Stomach (tissue), 9 donors: Measurements from ENCODE around the gene IGSF8. TPM values are rescaled to one million over a fixed set of nuclear protein-coding genes. Genes with fewer than 3 reads are reported as not detected.

Experiments used
- DNase-seq, 2 donors: peaks; one replicate each; pipeline versions ENCODE4 v3.0.0 to v3.0.0-alpha.2; 2013 to 2019
- H3K27ac ChIP-seq, 5 donors: fragments of 200-600 bp in 4 of 5; sonication (generic) in 4 of 5; one replicate each; pipeline ENCODE4 v1.5.1; 2013 to 2019; ENCODE audit warnings: mild to moderate bottlenecking in 1 of 5, moderate library complexity in 1 of 5
- H3K27me3 ChIP-seq, 3 donors: fragments of 200-600 bp; sonication (generic); one replicate each; pipeline ENCODE4 v1.5.1; 2017 to 2019; ENCODE audit warnings: mixed run types in 1 of 3
- H3K36me3 ChIP-seq, 4 donors: fragments of 200-600 bp; sonication (generic); 1 replicate in 3 of 4; 2 replicates in 1 of 4; pipeline ENCODE4 v1.5.1; 2016 to 2019
- H3K4me1 ChIP-seq, 4 donors: fragments of 200-600 bp; sonication (generic); one replicate each; pipeline ENCODE4 v1.5.1; 2016 to 2019
- H3K4me3 ChIP-seq, 4 donors: fragments of 200-600 bp; sonication (generic) in 3 of 4; one replicate each; pipeline ENCODE4 v1.5.1; 2016 to 2019; ENCODE audit warnings: mild to moderate bottlenecking in 1 of 4
- H3K9me3 ChIP-seq, 4 donors: fragments of 200-600 bp; sonication (generic); one replicate each; pipeline ENCODE4 v1.5.1; 2016 to 2019
- EP300 ChIP-seq: sonication (generic); formaldehyde crosslinking; IDR thresholded peaks from one replicate; pipeline ENCODE4 v1.6.1; 2017; ENCODE audit warnings: antibody characterized with exemption
- POLR2A ChIP-seq, 4 donors: fragments of 450-650 bp; IDR thresholded peaks; one replicate each; pipeline ENCODE4 v1.6.1; 2016; ENCODE audit warnings: antibody characterized with exemption in 4 of 4, control low read depth in 2 of 4, mild to moderate bottlenecking in 1 of 4, moderate library complexity in 1 of 4
- POLR2AphosphoS5 ChIP-seq, 3 donors: sonication (generic); formaldehyde crosslinking; IDR thresholded peaks; one replicate each; pipeline ENCODE4 v1.6.1; 2016; ENCODE audit warnings: antibody characterized with exemption in 3 of 3
- intact Hi-C: fragments of 100-400 bp; cut with DNase I; formaldehyde crosslinking; loops from one replicate; pipeline ENCODE4 v1.15.1; 2023; ENCODE audit warnings: low total_unique reads
- polyA plus RNA-seq, 3 donors: library from polyadenylated mRNA; stranded (reverse); fragments of 200-250 nt; gene quantifications; one replicate each; pipeline ENCODE4 v1.2.3, GENCODE V29; 2013
- total RNA-seq, 5 donors: library from RNA; depleted of rRNA; stranded (reverse); fragments of >200 nt; gene quantifications; one replicate each; pipeline versions ENCODE4 v1.1.0 to v1.2.3, GENCODE V29; 2014 to 2016
- TF ChIP-seq, protein P1 (sequence below), 7 experiments: fragments of 450-650 bp in 4 of 7; fragments of 200-600 bp in 3 of 7; sonication (generic) in 3 of 7; IDR thresholded peaks; one replicate each; pipeline ENCODE4 v1.5.1; 2016 to 2019; ENCODE audit warnings: antibody characterized with exemption in 7 of 7, control low read depth in 2 of 7, mild to moderate bottlenecking in 1 of 7
- donor health status: healthy with polysubstance abuse.
- donor health status: Bipolar disorder and iron deficiency.
- donor health status: healthy.

Gene IGSF8
- total and polyA plus RNA-seq, 8 donors = 4.7 to 65.2 (median 14.8) TPM

GRCh38 chr1:160043543-160043942 lies 54.9 kb downstream of the IGSF8 start:
- no peaks in the 10 kb centered on the region for H3K36me3 ChIP-seq
- TF ChIP-seq, protein P1, sequence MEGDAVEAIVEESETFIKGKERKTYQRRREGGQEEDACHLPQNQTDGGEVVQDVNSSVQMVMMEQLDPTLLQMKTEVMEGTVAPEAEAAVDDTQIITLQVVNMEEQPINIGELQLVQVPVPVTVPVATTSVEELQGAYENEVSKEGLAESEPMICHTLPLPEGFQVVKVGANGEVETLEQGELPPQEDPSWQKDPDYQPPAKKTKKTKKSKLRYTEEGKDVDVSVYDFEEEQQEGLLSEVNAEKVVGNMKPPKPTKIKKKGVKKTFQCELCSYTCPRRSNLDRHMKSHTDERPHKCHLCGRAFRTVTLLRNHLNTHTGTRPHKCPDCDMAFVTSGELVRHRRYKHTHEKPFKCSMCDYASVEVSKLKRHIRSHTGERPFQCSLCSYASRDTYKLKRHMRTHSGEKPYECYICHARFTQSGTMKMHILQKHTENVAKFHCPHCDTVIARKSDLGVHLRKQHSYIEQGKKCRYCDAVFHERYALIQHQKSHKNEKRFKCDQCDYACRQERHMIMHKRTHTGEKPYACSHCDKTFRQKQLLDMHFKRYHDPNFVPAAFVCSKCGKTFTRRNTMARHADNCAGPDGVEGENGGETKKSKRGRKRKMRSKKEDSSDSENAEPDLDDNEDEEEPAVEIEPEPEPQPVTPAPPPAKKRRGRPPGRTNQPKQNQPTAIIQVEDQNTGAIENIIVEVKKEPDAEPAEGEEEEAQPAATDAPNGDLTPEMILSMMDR (IDR thresholded peaks at IDR 0.05) = no peak
- TF ChIP-seq POLR2A (IDR thresholded peaks at IDR 0.05) = no peak
- TF ChIP-seq EP300 = no peak
- TF ChIP-seq POLR2AphosphoS5 (IDR thresholded peaks at IDR 0.05) = no peak
- H3K4me1 ChIP-seq = peaks cover 6 to 15% (median 11%) of the 10 kb centered on the region in 4 donors
- intact Hi-C loops = no loop called here
- H3K27me3 ChIP-seq = no peaks in the 10 kb centered on the region
- no peak overlapping the region for H3K27ac ChIP-seq
- H3K4me3 ChIP-seq = no peak overlapping the region
- no peaks in the 10 kb centered on the region for H3K9me3 ChIP-seq
- DNase-seq = no peak

Other genes starting within 250 kb of the IGSF8 start
- 1 to 10 TPM in 1 of 5 donors, not detected in 4; 2.5 TPM for gene VSIG8, start 236.0 kb downstream of the IGSF8 start, total RNA-seq
- under 1 TPM in 1 of 3 donors, not detected in 2; 0.30 TPM for gene VSIG8, start 236.0 kb downstream of the IGSF8 start, polyA plus RNA-seq
- gene CFAP45, start 198.5 kb downstream of the IGSF8 start, total RNA-seq = 1 to 10 TPM in 1 of 5 donors, under 1 TPM in 1, not detected in 3; 0.73 to 1.0 TPM
- gene CFAP45, start 198.5 kb downstream of the IGSF8 start, polyA plus RNA-seq = under 1 TPM in 2 of 3 donors, not detected in 1; 0.30 to 0.31 TPM
- 100 to 1,000 TPM in 4 of 5 donors, 10 to 100 TPM in 1; 49.0 to 445 (median 239) TPM for gene TAGLN2, start 173.1 kb downstream of the IGSF8 start, total RNA-seq
- 1,000 to 10,000 TPM in 1 of 3 donors, 100 to 1,000 TPM in 2; 306 to 1,290 (median 583) TPM for gene TAGLN2, start 173.1 kb downstream of the IGSF8 start, polyA plus RNA-seq
- 10 to 100 TPM in 3 of 5 donors, 1 to 10 TPM in 2; 4.9 to 36.2 (median 15.6) TPM for gene IGSF9, start 153.0 kb downstream of the IGSF8 start, total RNA-seq
- gene IGSF9, start 153.0 kb downstream of the IGSF8 start, polyA plus RNA-seq = 1 to 10 TPM; 2.0 to 8.2 (median 7.3) TPM
- gene SLAMF9, start 144.4 kb downstream of the IGSF8 start, total RNA-seq = not detected
- under 1 TPM in 1 of 3 donors, not detected in 2; 0.87 TPM for gene SLAMF9, start 144.4 kb downstream of the IGSF8 start, polyA plus RNA-seq
- gene PIGM, start 66.6 kb downstream of the IGSF8 start, total RNA-seq = 1 to 10 TPM; 3.5 to 8.7 (median 6.6) TPM
- 1 to 10 TPM in 2 of 3 donors, under 1 TPM in 1; 0.76 to 3.4 (median 1.6) TPM for gene PIGM, start 66.6 kb downstream of the IGSF8 start, polyA plus RNA-seq
- gene KCNJ10, start 28.5 kb downstream of the IGSF8 start, total RNA-seq = not detected
- 1 to 10 TPM in 1 of 3 donors, under 1 TPM in 2; 0.19 to 1.1 (median 0.78) TPM for gene KCNJ10, start 28.5 kb downstream of the IGSF8 start, polyA plus RNA-seq
- under 1 TPM in 1 of 5 donors, not detected in 4; 0.87 TPM for gene KCNJ9, start 17.1 kb downstream of the IGSF8 start, total RNA-seq
- under 1 TPM in 2 of 3 donors, not detected in 1; 0.03 to 0.06 TPM for gene KCNJ9, start 17.1 kb downstream of the IGSF8 start, polyA plus RNA-seq
- 100 to 1,000 TPM in 1 of 5 donors, 10 to 100 TPM in 3, 1 to 10 TPM in 1; 7.0 to 104 (median 11.7) TPM for gene ATP1A2, start 17.1 kb upstream of the IGSF8 start, total RNA-seq
- gene ATP1A2, start 17.1 kb upstream of the IGSF8 start, polyA plus RNA-seq = 10 to 100 TPM in 1 of 3 donors, under 1 TPM in 2; 0.31 to 17.3 (median 0.56) TPM
- under 1 TPM in 1 of 5 donors, not detected in 4; 0.37 TPM for gene ATP1A4, start 53.0 kb upstream of the IGSF8 start, total RNA-seq
- under 1 TPM in 1 of 3 donors, not detected in 2; 0.05 TPM for gene ATP1A4, start 53.0 kb upstream of the IGSF8 start, polyA plus RNA-seq
- under 1 TPM in 1 of 5 donors, not detected in 4; 0.55 TPM for gene CASQ1, start 92.0 kb upstream of the IGSF8 start, total RNA-seq
- gene CASQ1, start 92.0 kb upstream of the IGSF8 start, polyA plus RNA-seq = under 1 TPM in 2 of 3 donors, not detected in 1; 0.48 to 0.61 TPM
- 10 to 100 TPM; 26.3 to 75.4 (median 34.8) TPM for gene PEA15, start 106.8 kb upstream of the IGSF8 start, total RNA-seq
- 100 to 1,000 TPM in 2 of 3 donors, 10 to 100 TPM in 1; 69.4 to 127 (median 107) TPM for gene PEA15, start 106.8 kb upstream of the IGSF8 start, polyA plus RNA-seq
- gene DCAF8, start 163.9 kb upstream of the IGSF8 start, total RNA-seq = 100 to 1,000 TPM in 3 of 5 donors, 10 to 100 TPM in 2; 85.8 to 267 (median 148) TPM
- gene DCAF8, start 163.9 kb upstream of the IGSF8 start, polyA plus RNA-seq = 10 to 100 TPM; 39.4 to 45.1 (median 40.7) TPM
- gene PEX19, start 186.5 kb upstream of the IGSF8 start, total RNA-seq = 100 to 1,000 TPM in 1 of 5 donors, 10 to 100 TPM in 3, 1 to 10 TPM in 1; 9.3 to 117 (median 56.0) TPM
- 10 to 100 TPM; 15.7 to 29.3 (median 25.4) TPM for gene PEX19, start 186.5 kb upstream of the IGSF8 start, polyA plus RNA-seq
- 100 to 1,000 TPM in 4 of 5 donors, 10 to 100 TPM in 1; 64.8 to 243 (median 124) TPM for gene COPA, start 244.6 kb upstream of the IGSF8 start, total RNA-seq
- gene COPA, start 244.6 kb upstream of the IGSF8 start, polyA plus RNA-seq = 10 to 100 TPM; 42.4 to 57.0 (median 49.2) TPM
- gene NCSTN, start 244.8 kb upstream of the IGSF8 start, total RNA-seq = 100 to 1,000 TPM in 1 of 5 donors, 10 to 100 TPM in 4; 18.2 to 123 (median 71.0) TPM
- gene NCSTN, start 244.8 kb upstream of the IGSF8 start, polyA plus RNA-seq = 10 to 100 TPM; 14.5 to 37.0 (median 34.6) TPM